RWPE2 (cell line): ENCODE data around the gene DCLK2.
A peak's percentile ranks its signal among the peaks of the same experiment; 100 is the strongest.

Experiments used
- ATAC-seq: fragments of 200-7000 bp; cut with Tn5 transposase; 3 replicates; pipeline ENCODE4 v1.9.1; 2021; ENCODE audit warnings: low read depth
- DNase-seq: peaks from one replicate; pipeline ENCODE4 v3.0.0-alpha.2; 2020; ENCODE audit warnings: low spot score
- H3K27ac ChIP-seq: fragments of 450-650 bp; 2 replicates; pipeline ENCODE4 v1.5.1; 2017; ENCODE audit warnings: mild to moderate bottlenecking; ENCODE audit not compliant: poor library complexity, severe bottlenecking
- H3K27me3 ChIP-seq: fragments of 250-450 bp; sonication (Bioruptor Pico); 2 replicates; pipeline ENCODE4 v1.5.1; 2021; ENCODE audit warnings: mild to moderate bottlenecking, moderate library complexity; ENCODE audit not compliant: insufficient read depth, poor library complexity, severe bottlenecking
- H3K36me3 ChIP-seq: fragments of 250-450 bp; sonication (Bioruptor Pico); 2 replicates; pipeline ENCODE4 v1.5.1; 2020; ENCODE audit warnings: low read depth, mild to moderate bottlenecking, moderate library complexity
- H3K4me1 ChIP-seq: fragments of 250-450 bp; sonication (Bioruptor Pico); 2 replicates; pipeline ENCODE4 v1.5.1; 2021; ENCODE audit warnings: mild to moderate bottlenecking, moderate library complexity; ENCODE audit not compliant: insufficient read depth, poor library complexity, severe bottlenecking
- H3K4me3 ChIP-seq: fragments of 250-450 bp; sonication (Bioruptor Pico); 2 replicates; pipeline ENCODE4 v1.5.1; 2021; ENCODE audit warnings: mild to moderate bottlenecking, moderate library complexity; ENCODE audit not compliant: severe bottlenecking
- H3K9me3 ChIP-seq: fragments of 250-450 bp; sonication (Bioruptor Pico); 2 replicates; pipeline ENCODE4 v1.5.1; 2021; ENCODE audit warnings: mild to moderate bottlenecking, moderate library complexity; ENCODE audit not compliant: severe bottlenecking
- TF ChIP-seq, protein P1 (sequence below): fragments of 450-650 bp; IDR thresholded peaks from one replicate; pipeline ENCODE4 v1.5.1; 2017; ENCODE audit warnings: mild to moderate bottlenecking, moderate library complexity; ENCODE audit not compliant: poor library complexity, severe bottlenecking

The DCLK2 gene

DNA sequence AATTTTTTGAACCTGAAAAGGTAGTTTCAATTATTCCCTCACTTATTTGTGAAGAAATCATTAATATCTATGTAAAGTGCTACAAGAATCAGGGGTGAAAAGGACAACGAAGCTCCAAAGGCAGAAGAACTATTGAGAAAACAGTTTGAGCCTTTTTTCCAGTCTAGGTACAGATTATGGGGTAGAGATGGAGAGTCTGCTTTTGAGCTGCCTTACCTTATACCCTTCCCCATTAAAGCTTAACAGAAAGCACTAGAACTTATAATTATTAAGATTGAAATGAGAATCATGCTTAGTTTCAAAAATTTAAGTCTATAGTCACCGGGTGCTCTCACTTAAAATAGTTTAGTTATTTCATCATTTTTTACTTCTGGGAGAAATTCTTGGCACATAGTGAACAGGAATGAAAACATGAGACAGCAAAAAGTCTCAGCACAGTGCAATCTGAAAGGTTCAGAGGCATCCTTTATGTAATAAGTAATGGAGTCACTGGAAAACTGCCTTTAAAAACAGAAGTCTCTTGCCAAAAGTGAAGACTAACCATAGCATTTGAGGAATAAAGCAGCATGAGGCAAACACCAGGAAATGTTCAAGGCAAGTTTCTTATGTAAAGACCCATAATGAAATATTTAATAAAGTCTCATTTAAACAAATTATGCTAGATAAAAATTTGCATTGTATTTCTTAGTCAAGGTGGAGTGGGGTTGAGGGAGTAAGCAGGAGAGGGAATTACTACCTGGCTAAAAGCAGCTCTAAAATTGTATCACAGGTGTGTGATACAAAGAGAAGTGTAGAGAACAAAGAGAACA is 5.1 kb upstream of the DCLK2 start:
- H3K4me1 ChIP-seq, result no peaks in the 10 kb centered on the region
- H3K27ac ChIP-seq, result no peak overlapping the region
- H3K4me3 ChIP-seq, result no peak overlapping the region
- DNase-seq (no peak), ATAC-seq (no peak)
- H3K9me3 ChIP-seq, result no peaks in the 10 kb centered on the region
- no peaks in the 10 kb centered on the region for H3K36me3 ChIP-seq
- TF ChIP-seq, protein P1, sequence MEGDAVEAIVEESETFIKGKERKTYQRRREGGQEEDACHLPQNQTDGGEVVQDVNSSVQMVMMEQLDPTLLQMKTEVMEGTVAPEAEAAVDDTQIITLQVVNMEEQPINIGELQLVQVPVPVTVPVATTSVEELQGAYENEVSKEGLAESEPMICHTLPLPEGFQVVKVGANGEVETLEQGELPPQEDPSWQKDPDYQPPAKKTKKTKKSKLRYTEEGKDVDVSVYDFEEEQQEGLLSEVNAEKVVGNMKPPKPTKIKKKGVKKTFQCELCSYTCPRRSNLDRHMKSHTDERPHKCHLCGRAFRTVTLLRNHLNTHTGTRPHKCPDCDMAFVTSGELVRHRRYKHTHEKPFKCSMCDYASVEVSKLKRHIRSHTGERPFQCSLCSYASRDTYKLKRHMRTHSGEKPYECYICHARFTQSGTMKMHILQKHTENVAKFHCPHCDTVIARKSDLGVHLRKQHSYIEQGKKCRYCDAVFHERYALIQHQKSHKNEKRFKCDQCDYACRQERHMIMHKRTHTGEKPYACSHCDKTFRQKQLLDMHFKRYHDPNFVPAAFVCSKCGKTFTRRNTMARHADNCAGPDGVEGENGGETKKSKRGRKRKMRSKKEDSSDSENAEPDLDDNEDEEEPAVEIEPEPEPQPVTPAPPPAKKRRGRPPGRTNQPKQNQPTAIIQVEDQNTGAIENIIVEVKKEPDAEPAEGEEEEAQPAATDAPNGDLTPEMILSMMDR, result no peak
- H3K27me3 ChIP-seq, result peaks cover 2% of the 10 kb centered on the region

DNA sequence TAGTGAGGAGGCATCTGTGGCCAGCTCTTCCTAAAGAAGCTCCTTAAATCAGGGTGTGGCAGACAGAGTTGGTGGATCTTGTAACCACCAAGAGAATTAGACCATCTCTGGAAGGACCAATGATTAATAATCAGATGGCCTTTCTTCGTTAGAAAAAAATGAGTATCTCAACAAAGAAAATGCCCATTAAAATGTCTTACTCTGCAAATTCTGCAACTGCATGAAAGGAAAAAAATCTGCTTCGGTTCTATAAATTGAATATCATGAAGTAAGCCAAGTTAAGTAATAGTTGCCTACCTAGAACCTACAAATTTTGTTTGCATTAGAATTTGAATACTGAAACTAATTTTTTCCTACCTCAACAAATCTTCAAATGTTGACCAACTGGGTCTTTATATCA is 4.2 kb upstream of the DCLK2 start:
- H3K9me3 ChIP-seq, result no peaks in the 10 kb centered on the region
- ATAC-seq (no peak), DNase-seq (no peak)
- H3K27ac ChIP-seq, result no peak overlapping the region
- H3K27me3 ChIP-seq, result peaks cover 8% of the 10 kb centered on the region
- no peak overlapping the region for H3K4me3 ChIP-seq
- H3K36me3 ChIP-seq, result no peaks in the 10 kb centered on the region
- TF ChIP-seq, protein P1, result no peak
- H3K4me1 ChIP-seq, result no peaks in the 10 kb centered on the region

DNA sequence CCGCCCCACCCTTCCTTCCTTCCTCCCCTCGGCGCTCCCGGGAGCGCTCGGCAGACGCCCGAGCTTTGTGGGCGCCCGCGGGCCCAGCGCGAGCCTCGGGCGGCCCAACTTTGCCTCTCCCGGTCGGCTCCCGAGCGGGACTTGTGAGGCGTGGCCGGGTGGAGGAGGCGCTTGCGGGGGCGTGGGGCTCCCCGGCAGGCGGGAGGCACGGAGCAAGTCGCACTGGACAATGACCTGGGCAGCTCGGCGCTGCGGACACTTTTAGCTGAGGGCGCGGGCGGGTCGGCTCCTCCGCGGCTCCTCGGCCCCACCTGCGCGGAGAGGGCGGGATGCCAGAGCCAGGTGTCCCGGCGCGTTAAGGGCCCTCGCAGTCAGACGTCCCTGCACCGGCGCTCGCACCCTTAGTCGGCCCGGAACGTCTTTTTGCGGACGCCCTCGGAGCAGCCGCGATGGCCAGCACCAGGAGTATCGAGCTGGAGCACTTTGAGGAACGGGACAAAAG is 385 bp downstream of the DCLK2 start:
- peak; percentile 54 for ATAC-seq

DNA sequence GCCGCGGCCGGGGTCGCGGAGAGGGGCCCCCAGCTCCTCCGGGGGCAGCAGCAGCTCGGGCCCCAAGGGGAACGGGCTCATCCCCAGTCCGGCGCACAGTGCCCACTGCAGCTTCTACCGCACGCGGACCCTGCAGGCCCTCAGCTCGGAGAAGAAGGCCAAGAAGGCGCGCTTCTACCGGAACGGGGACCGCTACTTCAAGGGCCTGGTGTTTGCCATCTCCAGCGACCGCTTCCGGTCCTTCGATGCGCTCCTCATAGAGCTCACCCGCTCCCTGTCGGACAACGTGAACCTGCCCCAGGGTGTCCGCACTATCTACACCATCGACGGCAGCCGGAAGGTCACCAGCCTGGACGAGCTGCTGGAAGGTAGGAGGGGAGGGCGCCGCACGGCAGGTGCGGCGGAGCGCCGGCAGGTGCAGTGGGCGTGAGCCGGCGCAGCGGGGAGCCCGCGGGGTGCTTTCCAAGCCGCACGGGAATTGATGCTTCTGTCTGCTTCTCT is 886 bp downstream of the DCLK2 start:
- ATAC-seq, result peak; percentile 38; the same call in 2 of the 3 replicates

More for the DNA sequence above, 385 bp downstream of the DCLK2 start:
- peak overlapping the region; percentile 57 for H3K4me3 ChIP-seq
- TF ChIP-seq, protein P1, result no peak
- no peaks in the 10 kb centered on the region for H3K36me3 ChIP-seq
- peaks cover 17% of the 10 kb centered on the region for H3K27me3 ChIP-seq
- no peaks in the 10 kb centered on the region for H3K9me3 ChIP-seq
- peak; percentile 52 for DNase-seq
- no peak overlapping the region for H3K27ac ChIP-seq
- no peaks in the 10 kb centered on the region for H3K4me1 ChIP-seq

More for the DNA sequence above, 886 bp downstream of the DCLK2 start:
- peak; percentile 34 for DNase-seq
- Histone ChIP-seq H3K27me3 (peaks cover 17% of the 10 kb centered on the region), H3K27ac (no peak overlapping the region), H3K4me3 (peak overlapping the region; percentile 57), H3K9me3 (no peaks in the 10 kb centered on the region), H3K4me1 (no peaks in the 10 kb centered on the region), H3K36me3 (no peaks in the 10 kb centered on the region)
- TF ChIP-seq, protein P1, result no peak
